C1 segment of cervical spinal cord (tissue), 14 donors: ENCODE results near the gene ATP10A.
"Not testable (repeated sequence)": the region's sequence is repeated elsewhere in the genome, so short reads cannot be mapped to it uniquely, and the experiment has no call there.

Source experiments
- DNase-seq, 14 donors: peaks; one replicate each; lab custom pipeline; 2025; lab: John Stamatoyannopoulos, UW

Gene ATP10A

GRCh38 chr15:25663515-25663914 lies 199.6 kb downstream of the ATP10A start:
- DNase-seq, result no peak

GRCh38 chr15:25661898-25662297 lies 201.2 kb downstream of the ATP10A start:
- DNase-seq, result no peak

GRCh38 chr15:25659251-25659650 lies 203.9 kb downstream of the ATP10A start:
- DNase-seq, result no peak

DNA sequence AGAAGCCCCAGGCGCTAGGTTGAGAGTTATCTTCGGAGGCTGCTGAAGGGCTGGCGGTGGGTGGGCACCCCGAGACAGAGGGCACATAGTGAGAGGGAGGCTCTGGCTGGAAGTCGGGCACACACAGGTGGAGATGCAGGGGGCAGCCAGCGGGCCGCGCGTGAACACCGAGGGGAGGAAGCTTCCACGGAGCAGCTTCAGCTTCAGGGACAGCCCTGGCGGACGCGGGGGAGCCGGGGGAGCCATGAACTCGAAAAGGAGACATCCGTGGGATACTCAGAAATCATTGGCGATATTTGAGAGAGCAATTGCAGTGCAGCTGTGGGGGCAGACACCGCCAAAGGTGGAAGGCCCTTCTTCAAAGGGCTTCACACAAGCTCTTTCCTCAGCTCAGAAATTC lies 204.6 kb downstream of the ATP10A start:
- DNase-seq, result no peak

GRCh38 chr15:25655207-25655948 lies 207.7 kb downstream of the ATP10A start:
- no peak for DNase-seq

DNA sequence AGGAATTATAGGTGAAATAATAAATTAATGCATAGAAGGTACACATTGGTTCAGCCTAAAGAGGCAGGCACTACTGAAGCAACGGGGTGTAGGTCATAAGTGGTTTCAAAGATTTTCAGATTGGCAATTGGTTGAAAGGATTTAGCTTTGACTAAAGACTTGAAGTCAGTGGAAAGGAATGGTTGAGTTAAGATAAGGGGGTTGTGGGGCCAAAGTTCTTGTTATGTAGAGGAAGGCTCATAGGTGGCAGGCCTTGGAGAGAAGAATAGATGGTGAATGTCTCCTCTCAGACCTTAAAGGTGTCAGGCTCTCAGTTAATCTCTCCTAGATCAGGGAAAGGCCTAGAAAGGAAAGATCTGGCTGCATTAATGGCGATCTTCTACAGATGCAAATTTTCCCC lies 209.8 kb downstream of the ATP10A start:
- no peak for DNase-seq

DNA sequence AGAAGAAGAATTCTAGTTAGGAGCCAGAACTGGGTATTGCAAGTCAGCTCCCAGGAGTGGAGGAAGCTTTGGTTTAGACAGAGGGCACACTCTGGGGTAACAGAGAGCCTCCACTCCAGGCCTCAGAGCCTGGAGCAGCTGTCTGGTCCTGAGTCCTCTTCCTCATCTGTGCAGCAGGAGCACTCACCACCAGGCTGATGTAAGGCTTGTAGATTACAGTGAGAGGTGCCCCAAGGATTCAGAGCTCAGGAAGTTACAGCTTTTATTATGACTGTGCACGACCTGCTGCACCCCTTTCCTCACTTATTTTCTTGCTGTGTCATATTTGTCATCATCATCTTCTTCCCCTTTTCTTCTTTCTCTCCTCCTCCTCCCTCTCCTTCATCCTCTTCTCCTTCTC lies 210.4 kb downstream of the ATP10A start:
- no peak for DNase-seq

- no peak for DNase-seq
These were observed 213.7 kb downstream of the ATP10A start for GRCh38 chr15:25649390-25649789.

- DNase-seq, result no peak
These were observed 220.0 kb downstream of the ATP10A start for GRCh38 chr15:25643120-25643519.

- no peak for DNase-seq
These were observed 221.4 kb downstream of the ATP10A start for GRCh38 chr15:25641762-25642161.

- DNase-seq, result no peak
These were observed 221.8 kb downstream of the ATP10A start for GRCh38 chr15:25641361-25641760.

DNA sequence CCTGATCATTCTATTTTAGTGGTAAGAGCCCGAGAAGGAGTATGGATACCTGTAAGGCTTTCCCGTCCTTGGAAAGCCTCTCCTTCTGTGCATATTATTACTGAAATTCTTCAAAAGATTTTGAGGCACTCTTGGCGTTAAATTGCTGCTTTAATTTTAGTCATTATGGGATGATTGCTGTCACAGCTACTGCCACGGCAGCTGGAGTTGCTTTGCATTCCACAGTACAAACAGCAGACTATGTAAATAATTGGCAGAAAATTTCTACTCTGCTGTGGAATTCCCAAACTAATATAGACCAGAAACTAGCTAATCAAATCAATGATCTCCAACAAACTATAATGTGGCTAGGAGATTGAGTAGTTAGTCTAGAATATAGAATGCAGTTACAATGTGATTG lies 222.2 kb downstream of the ATP10A start:
- DNase-seq, result not testable (repeated sequence)

DNA sequence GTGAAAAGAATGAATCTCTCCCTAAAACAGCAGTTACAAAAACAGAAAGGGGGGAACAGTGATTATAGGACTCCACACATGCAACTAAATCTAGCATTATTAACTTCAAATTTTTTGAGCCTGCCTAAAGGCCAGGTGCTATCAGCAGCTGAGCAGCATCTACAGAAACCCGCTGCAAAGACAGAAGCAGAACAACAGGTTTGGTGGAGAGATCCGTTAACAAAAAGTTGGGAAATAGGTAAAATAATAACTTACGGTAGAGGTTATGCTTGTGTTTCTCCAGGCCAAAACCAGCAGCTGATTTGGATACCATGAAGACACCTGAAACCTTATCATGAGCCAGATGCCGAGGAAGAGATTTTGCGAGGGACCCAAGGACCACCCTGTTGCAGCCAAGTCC lies 222.7 kb downstream of the ATP10A start:
- DNase-seq, result no peak

- not testable (repeated sequence) for DNase-seq
These were observed 226.6 kb downstream of the ATP10A start for GRCh38 chr15:25636486-25636885.

- no peak for DNase-seq
These were observed 227.9 kb downstream of the ATP10A start for GRCh38 chr15:25635191-25635590.

DNA sequence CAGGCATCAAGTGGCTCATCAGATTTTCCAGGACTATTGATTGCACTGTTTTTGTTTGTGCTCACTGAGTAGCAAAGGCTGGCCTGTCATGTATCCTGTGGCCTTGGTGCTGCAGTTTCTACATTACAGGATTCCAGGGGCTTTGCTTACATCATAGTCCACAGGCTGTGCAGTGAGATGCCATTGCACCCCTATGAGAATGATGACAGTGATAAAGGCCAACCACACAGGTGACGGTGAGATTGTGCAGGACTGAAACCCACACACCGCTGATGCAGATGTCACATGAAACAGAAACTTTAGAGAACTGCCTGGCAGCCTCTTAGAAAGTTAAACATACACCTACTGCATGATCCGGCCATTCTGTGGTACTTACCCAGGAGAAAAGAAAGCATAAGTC lies 229.3 kb downstream of the ATP10A start:
- no peak for DNase-seq

DNA sequence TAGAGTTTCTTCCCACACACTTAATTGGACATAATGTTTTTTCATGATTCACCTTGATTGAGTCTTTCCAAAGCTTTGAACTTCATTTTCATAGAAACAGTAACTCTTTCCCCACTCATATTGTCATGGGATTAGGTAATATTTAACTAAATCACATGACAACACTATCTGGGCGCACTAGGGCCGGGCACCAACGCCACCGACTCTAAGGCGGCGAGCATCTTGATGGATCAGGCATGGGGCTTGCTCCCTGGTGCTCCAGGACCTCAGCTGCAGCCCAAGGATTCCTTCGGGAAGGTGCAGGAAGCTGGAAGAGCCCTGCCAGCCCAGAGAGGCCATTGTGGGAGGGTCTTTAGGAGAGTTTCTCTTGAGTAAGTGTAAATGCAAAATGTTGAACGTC lies 231.2 kb downstream of the ATP10A start:
- no peak for DNase-seq
